Stomach (tissue), 4 donors: ENCODE results near the gene FSHR.

Source experiments
- POLR2A ChIP-seq, 4 donors: fragments of 450-650 bp; IDR thresholded peaks; one replicate each; pipeline ENCODE4 v1.6.1; 2016; ENCODE audit warnings: antibody characterized with exemption in 4 of 4, control low read depth in 2 of 4, mild to moderate bottlenecking in 1 of 4, moderate library complexity in 1 of 4
- TF ChIP-seq, protein P1 (sequence below), 7 experiments: fragments of 450-650 bp in 4 of 7; fragments of 200-600 bp in 3 of 7; sonication (generic) in 3 of 7; IDR thresholded peaks; one replicate each; pipeline ENCODE4 v1.5.1; 2016 to 2019; ENCODE audit warnings: antibody characterized with exemption in 7 of 7, control low read depth in 2 of 7, mild to moderate bottlenecking in 1 of 7

DNA sequence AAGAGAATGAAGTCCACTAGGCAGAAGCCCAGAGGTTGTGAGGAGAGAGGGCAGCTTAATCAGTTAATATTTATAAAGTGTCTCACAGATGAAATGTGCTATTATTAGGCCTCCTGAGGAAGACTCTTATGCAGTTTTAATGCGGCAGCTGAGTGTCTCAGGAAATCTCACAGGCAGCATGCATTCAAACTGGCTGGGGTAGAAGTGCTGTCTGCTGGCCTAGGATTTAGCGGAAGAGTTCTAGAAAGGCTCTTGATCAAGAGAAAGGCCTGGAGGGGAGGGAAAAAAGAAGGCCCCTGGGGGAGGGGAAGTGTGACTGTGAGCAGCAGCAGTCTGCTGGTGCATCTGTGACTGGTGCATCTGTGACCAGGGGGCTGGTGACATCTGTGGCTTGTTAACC, 133.0 kb downstream of the FSHR start:
- no peak for TF ChIP-seq POLR2A (IDR thresholded peaks at IDR 0.05)
- TF ChIP-seq, protein P1, sequence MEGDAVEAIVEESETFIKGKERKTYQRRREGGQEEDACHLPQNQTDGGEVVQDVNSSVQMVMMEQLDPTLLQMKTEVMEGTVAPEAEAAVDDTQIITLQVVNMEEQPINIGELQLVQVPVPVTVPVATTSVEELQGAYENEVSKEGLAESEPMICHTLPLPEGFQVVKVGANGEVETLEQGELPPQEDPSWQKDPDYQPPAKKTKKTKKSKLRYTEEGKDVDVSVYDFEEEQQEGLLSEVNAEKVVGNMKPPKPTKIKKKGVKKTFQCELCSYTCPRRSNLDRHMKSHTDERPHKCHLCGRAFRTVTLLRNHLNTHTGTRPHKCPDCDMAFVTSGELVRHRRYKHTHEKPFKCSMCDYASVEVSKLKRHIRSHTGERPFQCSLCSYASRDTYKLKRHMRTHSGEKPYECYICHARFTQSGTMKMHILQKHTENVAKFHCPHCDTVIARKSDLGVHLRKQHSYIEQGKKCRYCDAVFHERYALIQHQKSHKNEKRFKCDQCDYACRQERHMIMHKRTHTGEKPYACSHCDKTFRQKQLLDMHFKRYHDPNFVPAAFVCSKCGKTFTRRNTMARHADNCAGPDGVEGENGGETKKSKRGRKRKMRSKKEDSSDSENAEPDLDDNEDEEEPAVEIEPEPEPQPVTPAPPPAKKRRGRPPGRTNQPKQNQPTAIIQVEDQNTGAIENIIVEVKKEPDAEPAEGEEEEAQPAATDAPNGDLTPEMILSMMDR (IDR thresholded peaks at IDR 0.05): no peak
